ENCODE results near the gene B2M.
"Not testable (repeated sequence)": the region's sequence is repeated elsewhere in the genome, so short reads cannot be mapped to it uniquely, and the experiment has no call there.

The B2M gene

DNA sequence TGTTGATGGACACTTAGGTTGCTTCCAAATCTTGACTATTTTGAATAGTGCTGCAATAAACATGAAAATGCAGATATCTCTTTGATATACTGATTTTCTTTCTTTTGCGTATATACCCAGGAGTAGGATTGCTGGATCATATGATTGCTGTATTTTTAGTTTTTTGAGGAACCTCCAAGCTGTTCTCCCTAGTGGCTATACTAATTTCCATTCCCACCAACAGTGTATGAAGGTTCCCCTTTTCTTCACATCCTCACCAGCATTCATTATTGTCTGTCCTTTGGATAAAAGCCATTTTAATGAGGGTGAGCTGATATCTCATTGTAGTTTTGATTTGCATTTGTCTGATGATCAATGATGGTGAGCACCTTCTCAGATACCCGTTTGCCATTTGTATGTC, 12.7 kb upstream of the B2M start:
- no peak for DNase-seq (ENCODE audit: low spot score)

DNA sequence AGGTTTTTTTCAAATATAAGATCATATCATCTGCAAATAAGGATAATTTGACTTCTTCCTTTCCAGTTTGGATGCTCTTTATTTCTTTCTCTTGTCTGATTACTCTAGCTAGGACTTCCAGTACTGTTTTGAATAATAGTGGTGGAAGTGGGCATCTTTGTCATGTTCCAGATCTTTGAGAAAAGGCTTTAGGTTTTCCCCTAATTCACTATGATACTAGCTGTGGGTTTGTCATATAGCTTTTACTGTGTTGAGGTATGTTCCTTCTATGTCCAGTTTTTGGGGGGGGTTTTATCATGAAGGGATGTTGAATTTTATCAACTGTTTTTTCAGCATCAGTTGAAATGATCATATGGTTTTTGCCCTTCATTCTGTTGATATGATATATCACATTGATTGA, 10.6 kb upstream of the B2M start:
- not testable (repeated sequence) for DNase-seq (ENCODE audit: low spot score)

DNA sequence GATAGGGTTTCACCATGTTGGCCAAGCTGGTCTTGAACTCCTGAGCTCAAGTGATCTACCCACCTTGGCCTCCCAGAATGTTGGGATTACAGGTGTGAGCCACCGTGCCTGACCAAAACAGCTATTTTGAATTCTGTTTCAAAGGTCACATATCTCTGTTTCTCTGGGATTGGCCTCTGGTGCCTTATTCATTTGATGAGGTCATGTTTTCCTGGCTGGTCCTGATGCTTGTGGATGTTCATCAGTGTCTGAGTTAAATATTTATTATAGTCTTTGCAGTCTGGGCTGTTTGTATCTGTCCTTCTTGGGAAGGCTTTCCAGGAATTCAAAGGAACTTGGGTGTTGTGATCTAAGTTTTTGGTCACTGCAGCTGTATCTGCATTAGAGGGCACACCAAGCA, 5.3 kb upstream of the B2M start:
- no peak for DNase-seq (ENCODE audit: low spot score)

DNA sequence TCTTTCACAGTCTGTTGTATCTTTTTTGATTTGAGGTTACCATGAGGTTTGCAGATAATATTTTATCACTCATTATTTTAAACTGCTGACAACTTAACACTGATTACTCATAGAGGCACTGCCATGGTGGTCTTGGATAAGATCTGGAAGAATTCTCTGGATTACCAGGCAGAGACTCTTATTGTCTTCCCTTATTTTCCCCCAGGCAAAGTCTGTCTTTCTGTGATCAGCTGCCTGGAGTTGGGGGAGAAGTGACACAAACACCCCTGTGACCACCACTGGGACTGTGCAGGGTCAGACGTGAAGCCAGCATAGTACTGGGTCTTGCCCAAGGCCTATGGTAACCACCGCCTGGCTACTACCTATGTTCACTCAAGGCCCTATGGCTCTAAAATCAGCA, 4.9 kb upstream of the B2M start:
- no peak for DNase-seq (ENCODE audit: low spot score)

DNA sequence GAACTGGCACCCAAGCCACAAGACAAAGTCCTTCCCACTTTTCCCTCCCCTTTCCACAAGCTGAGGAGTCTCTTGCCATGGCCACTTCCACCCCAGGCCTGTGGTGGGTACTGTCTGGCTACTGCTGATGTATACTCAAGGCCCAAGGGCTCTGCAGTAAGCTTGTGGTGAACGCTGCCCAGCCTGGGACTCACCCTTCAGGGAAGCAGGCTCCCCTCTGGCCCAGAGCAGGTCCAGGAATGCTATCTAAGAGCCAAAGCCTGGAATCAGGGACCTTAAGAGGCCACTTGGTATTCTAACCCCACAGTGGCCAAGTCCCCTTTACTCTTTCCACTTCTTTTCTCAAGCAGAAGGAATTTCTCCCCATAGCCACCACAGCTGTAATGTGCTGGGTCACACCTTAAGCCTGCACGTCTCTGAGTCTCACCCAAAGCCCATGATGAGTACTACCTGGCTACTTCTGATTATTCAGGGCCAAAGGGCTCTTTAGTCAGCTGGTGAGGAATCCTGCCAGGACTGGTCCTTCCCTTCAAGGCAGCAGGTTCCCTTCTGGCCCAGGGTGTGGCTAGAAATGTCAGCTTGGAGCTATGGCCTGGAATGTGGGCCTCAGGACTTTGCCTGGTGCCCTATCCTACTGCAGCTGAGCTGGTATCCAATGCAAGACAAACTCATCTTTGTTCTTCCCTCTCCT, 4.2 kb upstream of the B2M start:
- no peak for DNase-seq (ENCODE audit: low spot score)

GRCh38 chr15:44710236-44711095, 851 bp upstream of the B2M start:
- DNase-seq (ENCODE audit: low spot score) = no peak

DNA sequence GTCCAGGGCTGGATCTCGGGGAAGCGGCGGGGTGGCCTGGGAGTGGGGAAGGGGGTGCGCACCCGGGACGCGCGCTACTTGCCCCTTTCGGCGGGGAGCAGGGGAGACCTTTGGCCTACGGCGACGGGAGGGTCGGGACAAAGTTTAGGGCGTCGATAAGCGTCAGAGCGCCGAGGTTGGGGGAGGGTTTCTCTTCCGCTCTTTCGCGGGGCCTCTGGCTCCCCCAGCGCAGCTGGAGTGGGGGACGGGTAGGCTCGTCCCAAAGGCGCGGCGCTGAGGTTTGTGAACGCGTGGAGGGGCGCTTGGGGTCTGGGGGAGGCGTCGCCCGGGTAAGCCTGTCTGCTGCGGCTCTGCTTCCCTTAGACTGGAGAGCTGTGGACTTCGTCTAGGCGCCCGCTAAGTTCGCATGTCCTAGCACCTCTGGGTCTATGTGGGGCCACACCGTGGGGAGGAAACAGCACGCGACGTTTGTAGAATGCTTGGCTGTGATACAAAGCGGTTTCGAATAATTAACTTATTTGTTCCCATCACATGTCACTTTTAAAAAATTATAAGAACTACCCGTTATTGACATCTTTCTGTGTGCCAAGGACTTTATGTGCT, 527 bp downstream of the B2M start:
- DNase-seq (ENCODE audit: low spot score) = peak; percentile 17

- peak; percentile 54 for DNase-seq (ENCODE audit: low spot score)
These were observed 1.2 kb downstream of the B2M start for GRCh38 chr15:44712346-44713005.

DNA sequence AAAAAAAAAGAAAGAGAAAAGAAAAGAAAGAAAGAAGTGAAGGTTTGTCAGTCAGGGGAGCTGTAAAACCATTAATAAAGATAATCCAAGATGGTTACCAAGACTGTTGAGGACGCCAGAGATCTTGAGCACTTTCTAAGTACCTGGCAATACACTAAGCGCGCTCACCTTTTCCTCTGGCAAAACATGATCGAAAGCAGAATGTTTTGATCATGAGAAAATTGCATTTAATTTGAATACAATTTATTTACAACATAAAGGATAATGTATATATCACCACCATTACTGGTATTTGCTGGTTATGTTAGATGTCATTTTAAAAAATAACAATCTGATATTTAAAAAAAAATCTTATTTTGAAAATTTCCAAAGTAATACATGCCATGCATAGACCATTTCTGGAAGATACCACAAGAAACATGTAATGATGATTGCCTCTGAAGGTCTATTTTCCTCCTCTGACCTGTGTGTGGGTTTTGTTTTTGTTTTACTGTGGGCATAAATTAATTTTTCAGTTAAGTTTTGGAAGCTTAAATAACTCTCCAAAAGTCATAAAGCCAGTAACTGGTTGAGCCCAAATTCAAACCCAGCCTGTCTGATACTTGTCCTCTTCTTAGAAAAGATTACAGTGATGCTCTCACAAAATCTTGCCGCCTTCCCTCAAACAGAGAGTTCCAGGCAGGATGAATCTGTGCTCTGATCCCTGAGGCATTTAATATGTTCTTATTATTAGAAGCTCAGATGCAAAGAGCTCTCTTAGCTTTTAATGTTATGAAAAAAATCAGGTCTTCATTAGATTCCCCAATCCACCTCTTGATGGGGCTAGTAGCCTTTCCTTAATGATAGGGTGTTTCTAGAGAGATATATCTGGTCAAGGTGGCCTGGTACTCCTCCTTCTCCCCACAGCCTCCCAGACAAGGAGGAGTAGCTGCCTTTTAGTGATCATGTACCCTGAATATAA, 2.0 kb downstream of the B2M start:
- DNase-seq (ENCODE audit: low spot score) = peak; percentile 34

GRCh38 chr15:44715142-44715796, 4.0 kb downstream of the B2M start:
- no peak for DNase-seq (ENCODE audit: low spot score)

- DNase-seq (ENCODE audit: low spot score) = no peak
These were observed 4.5 kb downstream of the B2M start for GRCh38 chr15:44715797-44716334.

- DNase-seq (ENCODE audit: low spot score) = no peak
These were observed 5.8 kb downstream of the B2M start for GRCh38 chr15:44716983-44717602.

DNA sequence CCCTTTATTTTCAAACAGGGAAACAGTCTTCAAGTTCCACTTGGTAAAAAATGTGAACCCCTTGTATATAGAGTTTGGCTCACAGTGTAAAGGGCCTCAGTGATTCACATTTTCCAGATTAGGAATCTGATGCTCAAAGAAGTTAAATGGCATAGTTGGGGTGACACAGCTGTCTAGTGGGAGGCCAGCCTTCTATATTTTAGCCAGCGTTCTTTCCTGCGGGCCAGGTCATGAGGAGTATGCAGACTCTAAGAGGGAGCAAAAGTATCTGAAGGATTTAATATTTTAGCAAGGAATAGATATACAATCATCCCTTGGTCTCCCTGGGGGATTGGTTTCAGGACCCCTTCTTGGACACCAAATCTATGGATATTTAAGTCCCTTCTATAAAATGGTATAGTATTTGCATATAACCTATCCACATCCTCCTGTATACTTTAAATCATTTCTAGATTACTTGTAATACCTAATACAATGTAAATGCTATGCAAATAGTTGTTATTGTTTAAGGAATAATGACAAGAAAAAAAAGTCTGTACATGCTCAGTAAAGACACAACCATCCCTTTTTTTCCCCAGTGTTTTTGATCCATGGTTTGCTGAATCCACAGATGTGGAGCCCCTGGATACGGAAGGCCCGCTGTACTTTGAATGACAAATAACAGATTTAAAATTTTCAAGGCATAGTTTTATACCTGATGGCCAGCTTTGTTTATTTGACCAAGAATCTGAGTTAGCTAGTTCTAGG, 7.0 kb downstream of the B2M start:
- DNase-seq (ENCODE audit: low spot score) = no peak

- no peak for DNase-seq (ENCODE audit: low spot score)
These were observed 7.6 kb downstream of the B2M start for GRCh38 chr15:44718927-44719292.

- no peak for DNase-seq (ENCODE audit: low spot score)
These were observed 8.1 kb downstream of the B2M start for GRCh38 chr15:44719293-44719999.

DNA sequence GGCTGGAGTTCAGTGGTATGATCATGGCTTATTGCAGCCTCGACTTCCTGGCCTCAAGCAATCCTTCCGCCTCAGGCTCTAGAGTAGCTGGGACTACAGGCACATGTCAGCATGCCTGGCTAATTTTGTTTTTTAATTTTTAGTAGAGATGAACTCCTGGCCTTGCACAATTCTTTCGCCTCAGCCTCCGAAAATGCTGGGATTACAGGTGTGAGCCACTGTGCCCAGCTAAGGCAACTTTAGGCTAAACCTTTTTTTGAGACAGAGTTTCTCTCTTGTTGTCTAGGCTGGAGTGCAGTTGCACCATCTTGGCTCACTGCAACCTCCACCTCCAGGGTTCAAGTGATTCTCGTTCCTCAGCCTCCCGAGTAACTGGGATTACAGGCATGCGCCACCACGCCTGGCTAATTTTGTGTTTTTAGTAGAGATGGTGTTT, 8.7 kb downstream of the B2M start:
- DNase-seq (ENCODE audit: low spot score) = not testable (repeated sequence)

GRCh38 chr15:44720460-44721176, 9.3 kb downstream of the B2M start:
- no peak for DNase-seq (ENCODE audit: low spot score)

DNA sequence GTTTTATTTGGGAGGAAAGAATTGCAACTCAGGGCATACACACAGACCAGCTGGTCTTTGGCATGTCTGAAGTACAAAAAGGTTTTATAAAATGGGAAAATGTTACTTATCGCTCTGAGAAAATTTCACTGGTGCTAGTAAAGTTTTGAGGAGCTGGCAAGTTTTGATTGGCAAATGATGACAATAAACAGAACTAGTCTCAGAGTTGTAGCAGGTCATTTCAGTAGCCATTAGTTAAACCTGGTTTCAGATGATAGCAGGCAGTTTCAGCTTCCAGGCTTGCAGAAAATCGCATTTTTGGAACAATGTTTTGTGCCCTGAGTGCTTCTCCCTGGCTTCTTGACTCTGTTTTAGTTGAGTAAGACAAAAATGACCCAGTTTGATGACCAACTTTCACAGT, 10.7 kb downstream of the B2M start:
- no peak for DNase-seq (ENCODE audit: low spot score)

Measured in AG08395 (cell line).